Astrocyte (in vitro differentiated cells and primary cell): ENCODE results near the gene SEMA4D. TPM values are rescaled to one million over a fixed set of nuclear protein-coding genes. Genes with fewer than 3 reads are reported as not detected.

Source experiments
- DNase-seq: peaks from one replicate; pipeline ENCODE4 v3.0.0-alpha.2; 2010; ENCODE audit warnings: low read depth
- FAIRE-seq: peaks from 2 replicates; lab custom pipeline; 2011; peaks lifted over from hg19 to GRCh38; lab: Jason Lieb, UNC
- H2AFZ ChIP-seq: 2 replicates; pipeline ENCODE4 v1.6.0; 2012; ENCODE audit warnings: low read depth, low read length, inconsistent platforms
- H3K27ac ChIP-seq: 2 replicates; pipeline ENCODE4 v1.5.1; 2011; ENCODE audit warnings: low read depth, low read length, inconsistent platforms
- H3K27me3 ChIP-seq: 2 replicates; pipeline ENCODE4 v1.6.0; 2011; ENCODE audit warnings: low read length, inconsistent platforms; ENCODE audit not compliant: insufficient read depth
- H3K36me3 ChIP-seq: 2 replicates; pipeline ENCODE4 v1.5.1; 2011; ENCODE audit warnings: low read length, inconsistent platforms; ENCODE audit not compliant: insufficient read depth
- H3K4me1 ChIP-seq: 2 replicates; pipeline ENCODE4 v1.5.1; 2011; ENCODE audit warnings: low read length, inconsistent platforms; ENCODE audit not compliant: insufficient read depth
- H3K4me2 ChIP-seq: 2 replicates; pipeline ENCODE4 v1.6.0; 2012; ENCODE audit warnings: low read length, inconsistent platforms
- H3K4me3 ChIP-seq: 2 replicates; pipeline ENCODE4 v1.5.1; 2011; ENCODE audit warnings: low read depth, mild to moderate bottlenecking, low read length, inconsistent platforms; ENCODE audit not compliant: insufficient read depth
- H3K79me2 ChIP-seq: 2 replicates; pipeline ENCODE4 v1.6.0; 2012; ENCODE audit warnings: mild to moderate bottlenecking, low read length, inconsistent platforms; ENCODE audit not compliant: insufficient read depth
- H3K9ac ChIP-seq: 2 replicates; pipeline ENCODE4 v1.6.0; 2012; ENCODE audit warnings: mild to moderate bottlenecking, low read length, inconsistent platforms
- H3K9me3 ChIP-seq: 2 replicates; pipeline ENCODE4 v1.5.1; 2012; ENCODE audit warnings: low read depth, mild to moderate bottlenecking, low read length, inconsistent platforms; ENCODE audit not compliant: insufficient read depth
- H4K20me1 ChIP-seq: 2 replicates; pipeline ENCODE4 v1.6.0; 2012; ENCODE audit warnings: low read length, inconsistent platforms; ENCODE audit not compliant: insufficient read depth
- H3K27ac Mint-ChIP-seq: one replicate; pipeline ENCODE4 v1.8.0; 2021; ENCODE audit warnings: mild to moderate bottlenecking, mixed read lengths; ENCODE audit not compliant: unreplicated experiment
- H3K27me3 Mint-ChIP-seq: one replicate; pipeline ENCODE4 v1.8.0; 2021; ENCODE audit warnings: low read depth, mixed read lengths; ENCODE audit not compliant: unreplicated experiment
- H3K36me3 Mint-ChIP-seq: one replicate; pipeline ENCODE4 v1.8.0; 2021; ENCODE audit warnings: low read depth, mixed read lengths; ENCODE audit not compliant: unreplicated experiment
- H3K4me1 Mint-ChIP-seq: one replicate; pipeline ENCODE4 v1.8.0; 2021; ENCODE audit warnings: low read depth, mixed read lengths; ENCODE audit not compliant: unreplicated experiment
- H3K4me3 Mint-ChIP-seq: one replicate; pipeline ENCODE4 v1.8.0; 2021; ENCODE audit warnings: mild to moderate bottlenecking, moderate library complexity, mixed read lengths; ENCODE audit not compliant: unreplicated experiment
- H3K9me3 Mint-ChIP-seq: one replicate; pipeline ENCODE4 v1.8.0; 2021; ENCODE audit warnings: mild to moderate bottlenecking, mixed read lengths; ENCODE audit not compliant: unreplicated experiment
- CTCF ChIP-seq: IDR thresholded peaks from 2 replicates; pipeline ENCODE4 v1.5.1; 2011; ENCODE audit warnings: low read depth, mild to moderate bottlenecking, inconsistent platforms, low read length, moderate library complexity; ENCODE audit not compliant: insufficient read depth
- EZH2 ChIP-seq: IDR thresholded peaks from 2 replicates; pipeline ENCODE4 v1.6.1; 2012; ENCODE audit warnings: mild to moderate bottlenecking, low read length, inconsistent platforms; ENCODE audit not compliant: insufficient read depth
- total RNA-seq: library from RNA; stranded (reverse); gene quantifications from 2 replicates; pipeline ENCODE4 v1.2.1, GENCODE V29; 2021

SEMA4D gene
- total RNA-seq, 1 donor from 2014 or later = 6.2 TPM

GRCh38 chr9:89379031-89379430, 118.9 kb downstream of the SEMA4D start:
- Histone ChIP-seq H3K27ac (no peak overlapping the region), H3K27me3 (no peaks in the 10 kb centered on the region), H3K4me3 (no peak overlapping the region), H3K79me2 (no peaks in the 10 kb centered on the region), H3K9ac (no peak overlapping the region), H2AFZ (no peak overlapping the region), H3K9me3 (no peaks in the 10 kb centered on the region), H3K36me3 (no peaks in the 10 kb centered on the region), H3K4me2 (no peak overlapping the region), H3K4me1 (peaks cover 6% of the 10 kb centered on the region), H4K20me1 (no peaks in the 10 kb centered on the region)
- DNase-seq (no peak), FAIRE-seq (no peak)
- no peaks in the 10 kb centered on the region for H3K9me3 Mint-ChIP-seq
- H3K4me3 Mint-ChIP-seq = no peak overlapping the region
- no peak overlapping the region for H3K27ac Mint-ChIP-seq
- H3K36me3 Mint-ChIP-seq = peaks cover 13% of the 10 kb centered on the region
- no peak for TF ChIP-seq EZH2
- TF ChIP-seq CTCF = no peak
- H3K27me3 Mint-ChIP-seq = peaks cover 4% of the 10 kb centered on the region
- peaks cover 17% of the 10 kb centered on the region for H3K4me1 Mint-ChIP-seq

- Histone ChIP-seq H3K27ac (no peak overlapping the region), H3K9me3 (no peaks in the 10 kb centered on the region), H3K79me2 (no peaks in the 10 kb centered on the region), H3K9ac (no peak overlapping the region), H4K20me1 (no peaks in the 10 kb centered on the region), H2AFZ (no peak overlapping the region), H3K4me1 (peaks cover 8% of the 10 kb centered on the region), H3K4me3 (no peak overlapping the region), H3K36me3 (no peaks in the 10 kb centered on the region), H3K27me3 (no peaks in the 10 kb centered on the region), H3K4me2 (no peak overlapping the region)
- Mint-ChIP-seq H3K36me3 (peaks cover 13% of the 10 kb centered on the region), H3K27me3 (peaks cover 4% of the 10 kb centered on the region), H3K4me3 (no peak overlapping the region), H3K27ac (no peak overlapping the region), H3K4me1 (peaks cover 19% of the 10 kb centered on the region), H3K9me3 (no peaks in the 10 kb centered on the region)
- TF ChIP-seq CTCF (no peak), EZH2 (no peak)
- FAIRE-seq (no peak), DNase-seq (no peak)
These were observed 119.4 kb downstream of the SEMA4D start for GRCh38 chr9:89378541-89378940.

GRCh38 chr9:89377411-89377810, 120.5 kb downstream of the SEMA4D start:
- Histone ChIP-seq H3K4me1 (peaks cover 8% of the 10 kb centered on the region), H2AFZ (no peak overlapping the region), H3K36me3 (no peaks in the 10 kb centered on the region), H4K20me1 (no peaks in the 10 kb centered on the region), H3K27me3 (no peaks in the 10 kb centered on the region), H3K4me2 (no peak overlapping the region), H3K9me3 (no peaks in the 10 kb centered on the region), H3K79me2 (no peaks in the 10 kb centered on the region), H3K27ac (no peak overlapping the region), H3K9ac (no peak overlapping the region), H3K4me3 (no peak overlapping the region)
- no peak overlapping the region for H3K4me3 Mint-ChIP-seq
- H3K9me3 Mint-ChIP-seq = no peaks in the 10 kb centered on the region
- peaks cover 25% of the 10 kb centered on the region for H3K4me1 Mint-ChIP-seq
- no peak overlapping the region for H3K27ac Mint-ChIP-seq
- H3K36me3 Mint-ChIP-seq = peaks cover 11% of the 10 kb centered on the region
- FAIRE-seq = no peak
- TF ChIP-seq CTCF (no peak), EZH2 (no peak)
- DNase-seq = no peak
- H3K27me3 Mint-ChIP-seq = peaks cover 4% of the 10 kb centered on the region
